Common myeloid progenitor, CD34-positive (primary cell): ENCODE results near the gene OXCT1.
A peak's percentile ranks its signal among the peaks of the same experiment; 100 is the strongest.

ENCODE experiments used
- CTCF ChIA-PET: fragments of 350-600 bp; sonication (Branson Sonifier 250); formaldehyde crosslinking; loops from one replicate; lab custom pipeline; 2021; ENCODE audit warnings: antibody characterized with exemption; lab: Charles Lee
- POLR2A ChIA-PET: fragments of 350-600 bp; sonication (Branson Sonifier 250); formaldehyde crosslinking; loops from one replicate; lab custom pipeline; 2021; ENCODE audit warnings: antibody characterized with exemption; lab: Charles Lee
- DNase-seq, 3 donors: peaks; one replicate each; pipeline versions ENCODE4 v3.0.0 to v3.0.0-alpha.2; 2013
- H3K27ac ChIP-seq, 2 experiments: 1 replicate in 1 of 2; 2 replicates in 1 of 2; pipeline ENCODE4 v1.7.0; 2013; ENCODE audit warnings: inconsistent platforms in 2 of 2, low read length in 2 of 2, mild to moderate bottlenecking in 2 of 2, low read depth in 1 of 2, moderate library complexity in 1 of 2; ENCODE audit not compliant: severe bottlenecking in 2 of 2, insufficient read depth in 1 of 2, poor library complexity in 1 of 2
- H3K27me3 ChIP-seq, 5 experiments: replicated peaks in 2 of 5; 1 replicate in 3 of 5; 2 replicates in 2 of 5; pipeline versions ENCODE4 v1.6.1 to v1.7.0; 2013; ENCODE audit warnings: low read length in 4 of 5, mild to moderate bottlenecking in 2 of 5, moderate library complexity in 2 of 5, inconsistent platforms in 1 of 5; ENCODE audit not compliant: insufficient read depth in 5 of 5, control insufficient read depth in 4 of 5
- H3K36me3 ChIP-seq, 4 experiments: 1 replicate in 2 of 4; 2 replicates in 2 of 4; pipeline versions ENCODE4 v1.6.1 to v1.7.0; 2013; ENCODE audit warnings: low read length in 3 of 4, control low read depth in 1 of 4, mild to moderate bottlenecking in 1 of 4; ENCODE audit not compliant: control insufficient read depth in 4 of 4, insufficient read depth in 4 of 4
- H3K4me1 ChIP-seq, 4 experiments: 1 replicate in 3 of 4; 2 replicates in 1 of 4; pipeline versions ENCODE4 v1.6.1 to v1.7.1; 2013; ENCODE audit warnings: low read length in 3 of 4, mild to moderate bottlenecking in 3 of 4, control low read depth in 1 of 4, inconsistent platforms in 1 of 4, moderate library complexity in 1 of 4; ENCODE audit not compliant: control insufficient read depth in 4 of 4, insufficient read depth in 4 of 4; ENCODE audit errors: control extremely low read depth in 1 of 4
- H3K4me3 ChIP-seq, 7 experiments: 1 replicate in 4 of 7; 2 replicates in 3 of 7; pipeline versions ENCODE4 v1.5.1 to v1.7.0; 2013; ENCODE audit warnings: mild to moderate bottlenecking in 7 of 7, low read length in 6 of 7, moderate library complexity in 6 of 7, inconsistent platforms in 2 of 7, low read depth in 2 of 7, control low read depth in 1 of 7; ENCODE audit not compliant: insufficient read depth in 4 of 7, control insufficient read depth in 1 of 7; ENCODE audit errors: extremely low read depth in 1 of 7
- H3K9me3 ChIP-seq, 5 experiments: 1 replicate in 4 of 5; 2 replicates in 1 of 5; pipeline versions ENCODE4 v1.6.1 to v1.7.1; 2013; ENCODE audit warnings: low read length in 4 of 5, mild to moderate bottlenecking in 2 of 5, inconsistent platforms in 1 of 5, low read depth in 1 of 5, moderate library complexity in 1 of 5; ENCODE audit not compliant: control insufficient read depth in 4 of 5, insufficient read depth in 2 of 5; ENCODE audit errors: control extremely low read depth in 1 of 5
- WGBS: methylation state at CpG from one replicate; pipeline ENCODE4 v1.1.5; 2013; ENCODE audit not compliant: insufficient coverage; 5-methylcytosine and 5-hydroxymethylcytosine counted together

OXCT1 gene

DNA sequence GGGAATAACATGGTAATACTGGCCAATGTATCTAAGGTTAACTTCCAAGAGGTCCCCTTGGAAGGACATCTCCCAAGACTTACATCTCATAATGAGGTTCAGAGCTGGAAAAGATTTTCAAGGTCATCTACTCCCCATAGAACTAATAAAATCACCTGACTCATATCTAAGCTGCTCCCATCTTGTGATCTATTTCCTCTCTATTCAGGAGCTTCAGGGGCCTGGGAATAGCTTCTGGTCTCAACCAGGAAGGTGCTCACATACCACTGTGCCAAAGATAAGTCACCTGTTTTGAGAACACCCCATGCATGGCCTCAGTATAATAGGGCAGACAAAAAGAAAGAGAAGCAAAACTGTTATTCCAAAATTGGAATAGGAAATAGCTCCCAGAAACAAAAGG is 74.2 kb downstream of the OXCT1 start:
- CTCF ChIA-PET = interaction anchor here (0.9 to 1.1 kb wide), 4 partner anchors 10 to 63 kb away, joined by 3 to 4 read pairs (median 3); no protein-coding TSS in a partner anchor
- POLR2A ChIA-PET = no interaction called here
- Histone ChIP-seq H3K4me1 (no peaks in the 10 kb centered on the region), H3K27me3 (no peaks in the 10 kb centered on the region), H3K9me3 (no peaks in the 10 kb centered on the region), H3K4me3 (no peak overlapping the region), H3K27ac (no peak overlapping the region), H3K36me3 (peaks cover 9 to 48% (median 22%) of the 10 kb centered on the region in 4 experiments)
- DNase-seq = no peak

DNA sequence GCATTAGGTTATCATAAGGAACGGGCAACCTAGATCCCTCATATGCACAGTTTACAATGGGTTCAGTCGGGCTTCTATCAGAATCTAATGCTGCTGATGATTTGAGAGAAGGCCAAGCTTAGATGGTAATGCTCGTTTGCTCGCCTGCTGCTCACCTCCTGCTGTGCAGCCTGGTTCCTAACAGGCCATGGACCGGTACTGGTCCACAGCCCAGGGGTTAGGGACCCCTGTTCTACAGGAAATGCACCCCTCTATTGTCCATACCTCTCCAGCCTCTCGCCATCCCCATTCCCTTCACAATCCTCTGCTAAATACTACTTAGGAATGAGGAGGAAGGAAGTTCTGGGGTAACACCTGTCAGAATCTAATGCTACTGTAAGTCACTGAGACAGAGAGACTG is 75.1 kb downstream of the OXCT1 start:
- Histone ChIP-seq H3K9me3 (no peaks in the 10 kb centered on the region), H3K4me1 (no peaks in the 10 kb centered on the region), H3K36me3 (peaks cover 2 to 39% (median 16%) of the 10 kb centered on the region in 4 experiments), H3K27me3 (no peaks in the 10 kb centered on the region), H3K4me3 (no peak overlapping the region), H3K27ac (no peak overlapping the region)
- CTCF ChIA-PET = interaction anchor here (1.0 kb wide), 1 partner anchor 10 kb away, joined by 3 read pairs; no protein-coding TSS in a partner anchor
- WGBS = 98% methylated on average over 5 of the region's 6 CpGs
- DNase-seq = no peak
- POLR2A ChIA-PET = no interaction called here

DNA sequence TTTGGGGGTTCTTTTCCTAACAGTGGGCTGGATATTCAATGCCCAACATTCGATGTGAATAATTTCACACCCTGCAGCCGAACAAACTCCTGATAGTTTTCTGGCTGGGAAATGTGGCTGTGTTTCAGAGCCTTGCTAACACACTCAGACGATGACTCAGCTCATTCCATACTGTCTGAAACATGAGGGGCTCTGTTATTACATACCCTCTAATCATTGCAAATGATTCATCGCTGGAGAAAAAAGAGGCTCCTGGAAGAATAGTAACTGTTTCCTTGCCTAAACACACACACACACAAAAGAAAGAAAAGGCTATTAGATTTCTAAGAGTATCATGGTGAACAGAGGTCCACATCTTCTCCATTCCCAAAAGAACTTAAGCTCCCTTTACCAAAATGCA is 75.8 kb downstream of the OXCT1 start:
- Histone ChIP-seq H3K27me3 (no peaks in the 10 kb centered on the region), H3K36me3 (peaks cover 2 to 34% (median 12%) of the 10 kb centered on the region in 4 experiments), H3K9me3 (no peaks in the 10 kb centered on the region), H3K27ac (no peak overlapping the region), H3K4me3 (no peak overlapping the region), H3K4me1 (no peaks in the 10 kb centered on the region)
- 100% methylated on average over 1 of the region's 4 CpGs for WGBS
- CTCF ChIA-PET = interaction anchor here (1.0 kb wide), 1 partner anchor 10 kb away, joined by 3 read pairs; no protein-coding TSS in a partner anchor
- POLR2A ChIA-PET = no interaction called here
- peak in 2 of 3 donors; percentile 4 to 15 for DNase-seq

DNA sequence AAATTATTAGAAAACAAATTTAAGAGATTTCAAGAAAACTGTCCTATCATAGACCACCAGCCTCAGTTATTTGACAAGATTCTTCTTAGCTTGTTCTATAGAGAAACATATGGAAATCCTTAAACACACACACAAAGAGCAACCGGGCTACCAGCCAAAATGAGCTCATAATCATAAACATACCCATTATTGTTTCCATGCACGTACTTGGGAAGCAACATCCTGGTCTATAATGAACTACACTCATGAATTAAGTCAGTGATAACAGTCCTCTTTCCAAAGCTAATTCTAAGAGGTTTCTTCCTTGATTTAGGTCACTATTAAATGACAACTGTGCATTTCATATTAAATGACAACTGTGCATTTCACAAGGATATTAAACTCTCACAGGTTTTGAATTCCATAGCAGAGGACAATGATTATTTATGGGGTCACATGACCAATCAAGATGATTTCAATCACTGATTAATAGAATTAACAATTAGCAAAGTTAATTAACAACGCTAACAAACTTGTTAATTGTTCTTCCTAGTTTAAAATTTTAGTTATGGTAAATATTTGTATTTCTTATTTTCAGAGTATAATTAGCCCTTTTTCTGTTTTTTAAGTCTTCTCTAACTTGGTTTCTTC is 77.0 kb downstream of the OXCT1 start:
- POLR2A ChIA-PET = interaction anchor here (0.7 kb wide), 1 partner anchor 154 kb away, joined by 3 read pairs; no protein-coding TSS in a partner anchor
- DNase-seq = no peak
- H3K4me3 ChIP-seq = no peak overlapping the region
- H3K9me3 ChIP-seq = no peaks in the 10 kb centered on the region
- CTCF ChIA-PET = no interaction called here
- H3K27ac ChIP-seq = no peak overlapping the region
- WGBS = 95% methylated on average over 2 of the region's 3 CpGs
- H3K27me3 ChIP-seq = no peaks in the 10 kb centered on the region
- H3K4me1 ChIP-seq = no peaks in the 10 kb centered on the region
- H3K36me3 ChIP-seq = peaks cover 2 to 32% (median 10%) of the 10 kb centered on the region in 4 experiments

DNA sequence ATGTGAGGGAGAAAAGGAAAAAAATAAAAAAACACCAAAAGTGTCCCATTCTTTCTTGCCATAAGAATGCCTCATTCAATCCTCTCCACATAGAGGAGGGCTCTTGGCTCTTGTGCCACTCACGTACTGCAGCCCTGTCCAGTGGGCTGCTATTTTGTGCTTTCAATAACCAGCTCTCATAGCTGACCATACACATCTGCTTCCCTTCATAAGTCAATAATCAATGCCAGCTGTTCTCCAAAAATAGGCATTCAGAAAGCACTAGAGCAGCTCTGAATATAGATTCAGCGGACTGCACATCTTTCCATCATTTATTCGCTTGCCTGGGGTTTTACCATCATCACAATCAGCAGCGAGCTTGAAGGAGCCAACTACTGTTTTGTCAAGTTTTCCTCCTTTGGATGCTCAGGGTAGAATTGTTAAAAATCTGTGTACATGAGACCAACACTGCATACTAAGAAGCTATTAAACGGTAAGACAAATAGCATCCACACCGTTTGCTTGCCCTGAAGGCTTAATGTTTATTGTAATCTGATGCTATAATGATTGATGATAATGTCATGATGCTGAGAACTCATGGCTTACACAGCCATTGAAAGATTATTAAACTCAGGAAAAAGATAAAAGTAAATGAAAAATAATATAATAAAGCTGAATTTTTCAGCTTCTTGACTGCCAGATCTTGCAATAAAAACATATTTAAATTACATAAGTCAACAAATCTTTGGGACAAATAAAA is 80.0 kb downstream of the OXCT1 start:
- Histone ChIP-seq H3K27ac (no peak overlapping the region), H3K4me3 (no peak overlapping the region), H3K27me3 (no peaks in the 10 kb centered on the region), H3K36me3 (peaks cover 2 to 35% (median 7%) of the 10 kb centered on the region in 4 experiments), H3K4me1 (no peaks in the 10 kb centered on the region), H3K9me3 (no peaks in the 10 kb centered on the region)
- ChIA-PET CTCF (no interaction called here), POLR2A (no interaction called here)
- WGBS = 97% methylated on average over 5 of the region's 6 CpGs
- no peak for DNase-seq

DNA sequence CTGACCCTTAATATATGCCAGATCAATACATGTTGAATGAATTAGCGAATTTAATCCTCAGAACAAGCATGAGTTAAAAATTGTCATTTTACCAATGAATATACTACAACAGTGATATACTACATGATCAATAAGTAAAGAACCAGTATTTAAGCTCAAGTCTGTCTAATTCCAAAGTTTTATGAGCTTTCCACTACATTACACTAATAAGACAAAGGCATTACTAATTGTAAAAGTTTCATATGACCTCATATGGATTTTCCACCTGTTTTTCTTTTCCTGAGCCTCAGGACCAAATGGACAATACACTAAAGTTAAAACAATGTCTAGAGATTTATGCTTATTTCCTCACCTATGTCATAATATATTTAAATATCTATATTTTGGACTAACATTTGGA is 80.8 kb downstream of the OXCT1 start:
- CTCF ChIA-PET = no interaction called here
- no peak overlapping the region for H3K4me3 ChIP-seq
- no peak overlapping the region for H3K27ac ChIP-seq
- DNase-seq = no peak
- no peaks in the 10 kb centered on the region for H3K4me1 ChIP-seq
- H3K9me3 ChIP-seq = no peaks in the 10 kb centered on the region
- POLR2A ChIA-PET = no interaction called here
- H3K27me3 ChIP-seq = no peaks in the 10 kb centered on the region
- H3K36me3 ChIP-seq = peaks cover 2 to 28% (median 6%) of the 10 kb centered on the region in 4 experiments
- WGBS = no CpG with 5 or more reads among the region's 1 CpG

DNA sequence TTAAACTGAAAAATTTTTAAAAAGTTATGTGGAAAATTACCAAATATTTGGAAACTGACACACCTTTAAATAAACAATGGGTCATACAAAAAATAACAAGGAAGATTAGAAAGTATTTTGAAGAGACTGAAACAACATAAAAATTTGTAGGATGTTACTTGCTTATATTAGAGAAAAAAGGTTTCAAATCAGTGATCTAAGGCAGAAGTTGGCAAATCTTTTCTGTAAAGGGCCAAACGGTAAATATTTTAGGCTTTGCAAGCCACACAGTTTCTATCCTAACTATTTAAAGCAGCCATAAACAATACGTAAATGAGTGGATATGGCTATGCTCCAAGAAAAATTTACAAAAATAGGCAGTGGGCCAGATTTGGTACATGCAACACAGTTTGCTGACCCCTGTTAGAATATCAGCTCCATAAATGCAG is 81.3 kb downstream of the OXCT1 start:
- ChIA-PET CTCF (no interaction called here), POLR2A (no interaction called here)
- Histone ChIP-seq H3K36me3 (peaks cover under 1 to 23% (median 5%) of the 10 kb centered on the region in 4 experiments), H3K27me3 (no peaks in the 10 kb centered on the region), H3K9me3 (no peaks in the 10 kb centered on the region), H3K27ac (no peak overlapping the region), H3K4me1 (no peaks in the 10 kb centered on the region), H3K4me3 (no peak overlapping the region)
- no peak for DNase-seq
- WGBS = 100% methylated on average over 1 of the region's 2 CpGs
